Right lung (tissue), 10 donors: Measurements from ENCODE around the gene CYP3A5. TPM values are rescaled to one million over a fixed set of nuclear protein-coding genes. Genes with fewer than 3 reads are reported as not detected.
"Not testable (repeated sequence)": the region's sequence is repeated elsewhere in the genome, so short reads cannot be mapped to it uniquely, and the experiment has no call there.

Experiments
- DNase-seq, 2 donors: peaks; one replicate each; pipeline ENCODE4 v3.0.0-alpha.2; 2013
- long read RNA-seq, 8 donors: transcript quantifications; one replicate each; lab custom pipeline, GENCODE V29; 2026
- polyA plus RNA-seq, 5 donors: library from polyadenylated mRNA; unstranded; fragments of 120-200 nt; gene quantifications; one replicate each; pipeline versions ENCODE4 v1.2.1 to v1.2.3, GENCODE V29; 2013; ENCODE audit warnings: inconsistent platforms in 1 of 5, low replicate concordance in 1 of 5; ENCODE audit not compliant: insufficient read length in 5 of 5, insufficient read depth in 1 of 5

Gene CYP3A5
- polyA plus RNA-seq, result 10 to 100 TPM; 15.1 to 25.8 (median 19.6) TPM
- long read RNA-seq, donor 1, partial matches to known transcripts, result 0 of 2 reads
- long read RNA-seq, donor 1, other reads (novel, unspliced or antisense), result 0 of 2 reads
- long read RNA-seq, donor 2, result 0 reads
- long read RNA-seq, donor 3, partial matches to known transcripts, result 0 of 3 reads
- long read RNA-seq, donor 3, other reads (novel, unspliced or antisense), result 0 of 3 reads
- long read RNA-seq, donor 4, partial matches to known transcripts, result 0 of 4 reads
- long read RNA-seq, donor 4, other reads (novel, unspliced or antisense), result 0 of 4 reads
- long read RNA-seq, donor 5, partial matches to known transcripts, result 6 of 10 reads
- long read RNA-seq, donor 5, other reads (novel, unspliced or antisense), result 0 of 10 reads
- long read RNA-seq, donor 6, partial matches to known transcripts, result 0 of 2 reads
- long read RNA-seq, donor 6, other reads (novel, unspliced or antisense), result 0 of 2 reads
- long read RNA-seq, donor 7, partial matches to known transcripts, result 0 of 3 reads
- long read RNA-seq, donor 7, other reads (novel, unspliced or antisense), result 0 of 3 reads
- long read RNA-seq, donor 8, partial matches to known transcripts, result 0 of 1 reads
- long read RNA-seq, donor 8, other reads (novel, unspliced or antisense), result 0 of 1 reads

- peak; percentile 66 to 78 for DNase-seq
Measured at GRCh38 chr7:99679400-99680191, at the start of gene CYP3A5. CYP3A5 (minus strand) TSS chr7:99679996; CDS start chr7:99679896, 100 bp downstream.

GRCh38 chr7:99728615-99729014 is 48.8 kb upstream of the CYP3A5 start:
- DNase-seq, result no peak

- DNase-seq, result not testable (repeated sequence)
Measured at GRCh38 chr7:99723201-99723600, 43.4 kb upstream of the CYP3A5 start.

GRCh38 chr7:99720800-99721595 is 41.2 kb upstream of the CYP3A5 start:
- DNase-seq, result peak; percentile 41 to 56

- DNase-seq, result peak; percentile 23 to 25
Measured at GRCh38 chr7:99719996-99720769, 40.4 kb upstream of the CYP3A5 start.

- DNase-seq, result no peak
Measured at GRCh38 chr7:99713995-99714570, 34.3 kb upstream of the CYP3A5 start.

GRCh38 chr7:99709838-99710578 is 30.2 kb upstream of the CYP3A5 start:
- no peak for DNase-seq

- no peak for DNase-seq
Measured at GRCh38 chr7:99709260-99709659, 29.5 kb upstream of the CYP3A5 start.

GRCh38 chr7:99707096-99707495 is 27.3 kb upstream of the CYP3A5 start:
- no peak for DNase-seq

- no peak for DNase-seq
Measured at GRCh38 chr7:99699946-99700345, 20.1 kb upstream of the CYP3A5 start.

GRCh38 chr7:99698867-99699730 is 19.3 kb upstream of the CYP3A5 start:
- DNase-seq, result not testable (repeated sequence)

- DNase-seq, result no peak
Measured at GRCh38 chr7:99694912-99695304, 15.1 kb upstream of the CYP3A5 start.

GRCh38 chr7:99694201-99694911 is 14.6 kb upstream of the CYP3A5 start:
- no peak for DNase-seq

GRCh38 chr7:99693427-99694200 is 13.8 kb upstream of the CYP3A5 start:
- DNase-seq, result peak; percentile 13 to 21

- DNase-seq, result no peak
Measured at GRCh38 chr7:99693100-99693426, 13.3 kb upstream of the CYP3A5 start.

- DNase-seq, result not testable (repeated sequence)
Measured at GRCh38 chr7:99692563-99692962, 12.8 kb upstream of the CYP3A5 start.

GRCh38 chr7:99691658-99692057 is 11.9 kb upstream of the CYP3A5 start:
- not testable (repeated sequence) for DNase-seq
